Activated CD4-positive, alpha-beta T cell treated with anti-CD3 and anti-CD28 coated beads, Interleukin-2, Interleukin-6, amounts not matched to agents 100 ng/mL and 50 ng/mL, durations not matched to agents 16 hours and 8 hours (primary cell): Measurements from ENCODE around the gene DCANP1.

ENCODE experiments used
- DNase-seq: peaks from one replicate; pipeline ENCODE4 v3.0.0-alpha.2; 2020

DCANP1 gene

DNA sequence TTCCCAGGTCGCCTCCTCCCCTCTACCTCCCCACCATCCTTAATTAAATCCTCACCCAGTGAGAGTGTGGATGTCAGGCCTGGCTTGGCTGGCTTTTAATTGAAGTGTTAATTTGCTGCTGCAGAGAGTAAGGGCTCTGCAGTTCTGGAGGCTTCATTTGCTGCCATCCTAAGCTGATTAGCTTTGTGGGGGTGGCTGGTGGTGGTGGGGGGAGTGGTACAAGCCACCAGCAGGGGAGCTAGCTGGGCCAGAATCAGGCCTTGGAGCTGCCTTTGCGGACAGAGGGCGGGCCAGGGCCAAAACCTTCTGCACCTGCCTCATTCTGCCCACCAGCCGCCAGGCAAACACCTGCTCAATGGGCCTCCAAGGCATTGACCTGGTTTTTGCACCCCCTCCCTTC is 31.8 kb upstream of the DCANP1 start:
- DNase-seq: no peak

DNA sequence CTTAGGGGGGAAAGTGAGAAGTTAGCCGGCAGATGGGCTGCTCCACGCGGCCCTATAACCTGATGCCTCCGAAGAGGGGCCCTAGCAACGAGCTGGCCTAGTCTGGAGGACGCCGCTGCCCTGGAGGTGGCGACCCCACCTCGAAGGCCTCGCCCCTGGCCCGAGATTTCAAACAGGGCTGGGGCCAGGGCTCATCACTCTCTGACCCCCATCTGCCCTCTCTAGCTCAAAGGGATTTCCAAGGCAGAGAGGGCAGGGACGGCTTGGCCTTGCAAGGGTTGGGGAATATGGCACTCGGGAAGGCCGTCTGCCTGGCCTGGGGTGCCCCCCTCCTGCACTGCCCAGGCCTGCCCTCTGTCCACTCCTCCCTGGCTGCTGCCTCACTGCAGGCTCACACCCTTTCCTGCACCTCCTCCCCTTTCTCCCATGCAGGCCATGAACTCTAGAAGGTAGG is 30.5 kb upstream of the DCANP1 start:
- no peak for DNase-seq

DNA sequence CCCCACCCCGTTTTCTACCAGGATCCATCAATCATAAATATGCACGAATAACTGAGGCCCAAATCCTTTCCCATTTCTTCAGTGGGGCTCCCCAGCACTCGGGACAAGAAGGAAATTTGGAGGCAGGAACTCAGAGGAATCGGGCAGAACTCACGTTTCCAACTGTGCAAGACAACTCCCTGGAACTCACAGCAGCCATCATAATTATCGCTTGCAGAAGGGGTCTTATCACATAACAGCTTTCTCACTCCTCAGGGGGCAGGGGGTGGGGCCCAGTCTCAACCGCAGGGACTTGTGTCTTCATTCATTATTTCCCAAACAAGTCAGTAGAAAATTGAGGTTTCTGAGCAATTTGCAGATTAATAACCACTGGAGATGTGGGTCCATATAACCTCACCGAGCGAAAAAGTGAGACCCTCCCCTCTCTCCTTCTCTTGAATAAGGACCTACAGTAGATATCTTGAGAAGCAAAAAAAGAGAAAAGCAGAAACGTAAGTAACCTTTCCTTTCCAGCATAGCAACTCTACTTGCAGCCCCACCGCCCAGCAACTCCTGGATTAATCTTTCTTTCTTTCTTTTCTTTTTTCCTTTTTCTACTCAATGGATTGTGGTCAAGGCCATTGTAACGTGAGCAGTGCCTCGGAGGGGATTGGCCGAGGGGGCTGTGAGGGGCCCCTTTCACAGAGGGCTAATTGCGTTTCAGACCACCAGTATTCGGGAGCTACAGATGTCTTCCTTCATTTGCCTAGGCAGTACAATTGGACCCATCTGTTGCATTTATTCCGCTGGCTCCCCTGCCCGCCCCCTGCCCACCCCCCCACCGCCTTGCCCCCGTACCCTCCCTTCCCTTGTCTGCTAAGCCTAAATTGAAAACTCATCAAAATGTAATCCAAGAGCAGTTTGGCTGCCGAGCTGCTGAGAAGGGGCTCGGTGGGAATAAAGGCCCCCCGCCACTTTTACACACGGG is 29.8 kb upstream of the DCANP1 start:
- DNase-seq: no peak

DNA sequence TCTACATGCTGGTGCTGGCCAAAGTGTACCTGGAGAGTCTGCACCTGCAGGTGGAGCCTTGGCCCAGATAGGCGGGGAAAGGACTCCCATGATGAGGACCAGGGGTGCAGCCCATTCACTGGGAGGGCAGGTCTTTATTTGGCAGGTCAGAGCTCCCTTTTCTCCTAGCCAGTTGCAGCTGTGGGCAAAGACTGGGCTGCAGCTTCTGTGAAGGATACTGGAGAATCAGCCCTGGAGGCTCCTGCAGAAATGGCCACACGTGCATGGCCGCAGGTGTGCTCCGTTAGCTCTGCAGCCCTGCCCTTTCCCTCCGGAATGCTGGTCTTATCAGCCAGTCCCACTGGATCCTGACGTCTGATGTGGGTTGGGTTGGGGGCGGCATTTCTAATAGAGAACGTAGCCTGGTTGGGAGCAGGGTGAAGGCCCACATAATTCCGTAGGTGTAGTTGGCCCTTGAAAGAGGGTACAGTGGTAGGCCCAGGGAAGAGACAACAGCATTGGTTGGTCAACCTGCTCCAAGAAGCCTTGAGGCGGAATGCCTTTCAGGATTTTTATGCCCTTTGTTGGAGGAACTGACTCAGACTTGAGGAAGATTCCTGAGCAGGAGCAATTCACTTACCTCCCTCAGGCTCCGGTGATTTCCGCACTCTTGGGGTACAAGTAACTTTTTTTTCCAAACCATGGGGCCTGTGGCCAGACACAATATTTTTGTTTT is 27.0 kb upstream of the DCANP1 start:
- DNase-seq: no peak

DNA sequence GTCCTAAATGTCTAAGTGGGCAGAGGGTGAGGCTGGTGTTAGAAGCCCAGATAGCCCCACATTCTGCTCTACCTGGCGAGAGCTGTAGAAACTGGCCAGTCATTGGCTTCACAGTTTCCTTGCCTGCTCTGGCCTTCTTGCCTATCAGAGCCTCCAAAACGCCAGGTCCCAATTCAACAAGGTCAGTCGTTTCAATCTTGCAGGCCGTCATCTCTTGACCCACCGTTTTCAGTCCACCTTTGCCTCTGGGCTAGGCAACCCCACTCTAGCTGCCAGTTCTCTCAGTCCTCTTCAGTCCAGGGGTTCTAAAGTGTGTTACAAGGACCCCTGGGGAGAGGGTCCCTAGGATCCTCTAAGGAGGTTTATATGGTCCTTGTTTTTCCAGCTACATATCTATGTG is 25.0 kb upstream of the DCANP1 start:
- DNase-seq: no peak

DNA sequence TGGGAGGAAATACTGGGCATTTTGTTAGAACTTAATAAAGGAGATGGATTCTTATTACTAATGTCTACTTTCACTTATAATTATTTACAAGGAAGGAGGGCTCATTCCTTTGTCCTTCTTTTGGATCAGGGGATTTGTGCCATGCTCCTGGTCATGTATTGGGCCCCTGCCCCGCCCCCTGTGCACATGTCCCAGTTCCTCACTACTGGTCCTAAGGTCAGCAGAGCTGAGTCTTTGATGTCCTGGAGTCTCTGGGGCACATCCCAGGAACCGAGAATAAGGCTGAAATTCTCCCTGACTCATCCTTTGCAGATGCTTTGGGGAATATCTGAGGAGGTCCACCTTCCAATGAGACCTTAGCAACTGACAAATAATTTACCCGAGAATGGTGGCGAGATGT is 24.6 kb upstream of the DCANP1 start:
- no peak for DNase-seq

DNA sequence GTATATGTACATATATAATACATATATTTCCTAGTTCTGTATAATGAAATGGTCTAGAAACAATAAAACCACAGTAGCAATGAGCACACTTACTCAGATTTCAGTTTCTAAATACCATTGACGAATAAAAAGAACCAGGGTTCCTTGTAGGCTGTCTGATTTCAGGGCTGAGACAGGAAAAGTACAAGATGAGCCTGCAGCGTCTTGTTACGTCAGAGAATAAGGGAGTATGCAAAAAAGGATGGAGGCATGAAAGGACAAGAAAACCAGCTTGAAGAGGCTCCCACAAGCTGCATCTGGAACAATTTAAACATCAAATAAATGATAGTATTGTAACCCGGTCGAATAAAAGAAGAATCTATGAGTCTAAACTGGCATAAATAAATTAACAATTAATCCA is 22.8 kb upstream of the DCANP1 start:
- DNase-seq: no peak

DNA sequence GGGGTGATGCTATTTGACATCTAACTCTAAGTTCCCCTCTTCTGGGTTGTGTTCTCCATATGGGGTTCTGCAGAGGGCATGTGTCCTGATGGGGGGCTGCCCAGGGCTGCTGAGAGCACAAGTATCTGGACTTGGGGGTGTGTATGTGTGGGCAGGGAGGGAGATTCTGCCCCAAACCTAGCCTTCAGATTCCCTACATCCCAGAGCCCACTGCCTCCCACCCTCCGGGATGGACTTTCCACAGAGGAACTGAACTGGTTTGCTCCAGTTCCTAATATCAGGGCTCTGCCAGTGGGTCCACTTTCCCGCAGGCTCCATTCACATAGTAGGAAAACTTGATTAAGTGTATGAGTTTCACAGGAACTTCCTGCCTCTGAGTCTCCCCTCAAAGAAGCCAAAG is 21.4 kb upstream of the DCANP1 start:
- no peak for DNase-seq

DNA sequence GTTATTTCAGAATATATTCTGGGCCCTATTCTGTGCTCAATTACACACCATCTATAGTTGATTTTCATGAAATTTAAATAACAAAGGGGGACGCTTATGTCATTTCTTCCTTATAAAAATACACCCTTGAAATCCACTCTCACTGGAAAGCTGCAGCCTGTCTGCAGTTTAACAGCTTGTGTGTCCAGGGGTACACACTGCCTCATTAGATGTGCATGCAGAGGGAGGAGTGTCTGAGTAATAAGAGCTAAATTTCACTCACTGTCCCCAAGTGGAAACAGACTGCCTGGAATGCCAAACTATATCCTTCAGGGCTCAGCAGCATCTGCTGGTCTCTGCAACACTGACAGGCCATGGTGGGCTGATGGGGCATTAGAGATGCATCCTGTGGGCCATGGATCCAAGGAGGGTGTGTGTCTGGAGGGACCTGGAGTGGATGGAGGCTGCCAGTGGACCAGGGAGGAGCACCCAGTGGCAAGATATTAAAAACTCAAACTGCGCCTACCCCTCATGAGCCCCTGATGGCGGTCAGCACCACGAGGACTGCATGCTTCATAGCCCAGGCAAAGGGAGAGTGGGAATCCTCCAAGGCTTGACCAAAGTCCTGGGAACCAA is 20.8 kb upstream of the DCANP1 start:
- DNase-seq: no peak

DNA sequence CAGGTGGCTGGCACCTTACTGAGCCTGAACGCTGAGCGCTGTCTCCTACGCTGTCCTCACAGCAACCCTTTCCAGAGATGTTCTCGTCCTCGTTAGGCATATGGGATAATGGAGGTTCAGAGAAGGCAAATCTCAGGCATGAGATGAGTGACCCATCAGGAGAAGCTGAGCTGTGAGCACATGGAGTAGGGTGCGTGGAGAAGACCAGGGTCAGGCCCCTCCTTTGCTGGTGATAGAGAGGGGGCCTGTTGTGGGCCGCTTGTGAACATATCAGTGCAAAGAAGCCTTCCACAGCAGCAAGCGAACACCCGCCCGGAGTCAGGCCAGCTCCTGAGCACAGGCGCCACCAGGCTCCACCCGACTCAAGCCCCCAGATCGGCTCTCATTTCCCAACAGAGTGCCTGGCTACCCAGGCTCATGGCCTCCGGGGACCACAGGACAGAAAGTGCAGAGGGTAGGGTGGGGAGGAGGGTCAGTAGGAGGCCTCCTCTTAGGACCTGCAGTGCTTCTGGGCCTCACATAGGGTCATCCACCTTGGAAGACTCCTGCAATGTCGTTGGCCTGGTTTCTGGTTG is 20.0 kb upstream of the DCANP1 start:
- no peak for DNase-seq

DNA sequence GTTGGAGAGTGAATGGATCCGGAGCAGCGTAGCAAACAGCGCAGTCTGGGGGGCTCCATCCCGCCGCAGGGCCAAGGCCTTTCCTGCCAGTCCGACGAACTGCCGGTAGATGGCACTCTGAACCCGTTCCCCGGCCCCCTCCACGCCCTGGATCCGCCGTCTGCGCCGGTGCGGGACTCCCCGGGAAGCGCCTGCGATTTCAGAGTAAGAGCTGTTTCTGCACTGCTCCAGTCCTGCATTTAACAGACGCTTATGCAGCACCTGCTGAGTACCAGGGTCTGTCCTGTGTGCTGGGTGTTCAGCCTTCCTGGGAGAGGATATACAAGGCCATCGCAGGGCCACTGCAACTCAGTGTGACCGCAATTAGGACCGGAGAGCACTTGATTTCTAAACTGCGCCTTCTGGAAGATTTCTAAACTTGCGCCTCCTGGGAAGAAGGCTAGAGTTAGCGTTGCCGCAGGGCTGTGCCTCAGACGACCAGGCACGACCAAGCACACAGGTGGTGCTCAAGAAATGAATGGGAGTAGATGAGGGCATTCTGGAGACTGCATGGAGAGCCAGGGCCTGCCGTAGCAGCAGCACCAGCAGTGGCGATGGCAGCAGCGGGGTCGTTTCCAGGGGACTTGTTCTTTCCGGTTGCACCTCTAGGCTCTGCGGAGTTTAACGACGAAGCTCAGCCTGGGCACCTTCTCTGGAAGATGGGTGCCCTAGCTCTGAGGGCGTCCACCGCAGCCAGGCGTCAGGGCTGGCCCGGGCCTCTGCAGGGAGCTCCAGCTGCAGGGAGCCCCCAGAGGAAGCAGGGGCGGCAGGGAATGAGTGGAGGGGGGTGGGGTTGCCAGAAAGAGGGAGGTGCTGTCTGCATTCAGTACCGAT is 19.3 kb upstream of the DCANP1 start:
- peak; percentile 77 for DNase-seq

DNA sequence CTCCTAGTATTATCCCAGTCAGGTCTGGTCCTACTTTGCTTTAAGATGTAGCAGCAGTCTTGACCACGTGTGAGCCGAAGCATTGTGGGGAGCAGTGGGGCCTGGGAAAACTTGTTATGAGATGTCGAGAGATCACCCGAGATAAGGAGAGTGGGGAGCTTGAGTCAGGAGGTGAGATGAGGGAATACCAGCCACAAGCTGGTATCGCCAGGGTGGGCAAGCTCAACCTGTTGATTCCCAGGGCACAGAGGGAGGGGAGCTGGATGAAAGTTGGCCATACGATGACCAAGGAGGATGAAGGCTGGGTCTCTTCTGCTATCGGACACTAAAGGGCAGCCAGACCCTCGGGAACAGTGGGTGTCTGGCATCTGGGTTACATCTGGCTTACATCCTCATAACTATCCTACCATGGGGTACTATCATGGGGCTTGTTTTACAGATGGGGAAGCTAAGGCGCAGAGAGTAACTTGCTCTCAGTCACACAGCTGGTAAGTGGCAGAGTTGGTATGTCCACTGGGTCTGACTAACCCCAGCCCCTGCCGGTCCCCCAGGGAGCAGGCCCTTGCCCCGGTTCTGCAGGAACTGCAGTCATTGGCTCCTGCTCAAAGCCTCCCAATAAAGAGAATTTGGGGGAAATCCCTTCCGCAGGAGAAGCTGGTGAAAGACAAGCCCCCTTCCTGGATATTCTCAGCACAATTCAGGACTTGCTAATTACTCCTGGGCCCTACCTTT is 18.4 kb upstream of the DCANP1 start:
- DNase-seq: no peak

DNA sequence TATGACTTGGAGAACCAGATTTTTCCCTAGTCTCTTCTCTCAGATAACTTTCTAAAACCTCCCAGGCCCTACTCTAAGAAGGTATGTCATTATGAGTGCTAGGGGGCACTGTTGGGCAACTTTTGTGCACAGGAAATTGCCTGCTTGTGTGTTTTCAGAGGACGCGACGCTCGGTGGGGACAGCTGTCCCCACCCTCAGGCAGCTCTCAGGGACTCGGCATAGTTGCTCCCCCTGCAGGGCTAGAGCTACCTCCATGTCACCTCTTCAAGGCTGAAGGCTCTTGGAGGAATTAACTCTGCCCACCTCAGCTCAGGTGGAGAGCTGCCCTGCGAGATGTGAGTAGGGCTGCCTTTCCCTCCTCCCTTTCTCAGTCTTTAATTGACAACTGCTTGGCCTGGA is 15.2 kb upstream of the DCANP1 start:
- peak; percentile 71 for DNase-seq

DNA sequence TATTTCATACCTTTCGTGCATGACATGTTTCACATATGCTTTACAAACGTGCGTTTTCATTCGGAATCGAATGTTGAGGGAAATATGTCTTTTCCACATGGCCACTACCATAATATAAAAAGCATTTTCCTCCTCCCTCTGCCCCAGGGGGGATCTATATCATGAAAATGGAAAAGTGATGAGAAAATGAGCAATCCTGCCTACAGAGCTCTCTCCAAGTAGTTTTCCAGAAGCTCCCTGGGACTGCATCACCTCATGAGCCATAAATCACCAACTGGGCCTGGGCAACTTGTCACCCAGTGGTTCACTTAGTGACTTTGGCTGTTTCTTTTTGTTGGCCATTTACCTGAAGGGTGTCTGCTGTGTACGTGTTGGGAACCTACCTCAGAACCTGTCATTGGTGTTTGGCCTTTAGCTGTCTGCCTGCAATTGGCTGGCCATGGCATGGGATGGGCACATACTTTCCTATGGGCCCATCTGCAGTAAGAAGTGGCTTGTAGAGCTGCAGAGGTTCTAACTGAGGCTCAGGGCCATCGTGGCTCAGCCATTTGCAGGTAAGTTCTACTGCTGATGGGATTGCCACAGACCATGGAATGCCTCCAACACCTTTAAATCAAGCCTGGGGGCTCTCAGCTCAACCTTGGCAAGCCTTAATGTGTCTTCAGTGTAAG is 14.5 kb upstream of the DCANP1 start:
- DNase-seq: no peak

DNA sequence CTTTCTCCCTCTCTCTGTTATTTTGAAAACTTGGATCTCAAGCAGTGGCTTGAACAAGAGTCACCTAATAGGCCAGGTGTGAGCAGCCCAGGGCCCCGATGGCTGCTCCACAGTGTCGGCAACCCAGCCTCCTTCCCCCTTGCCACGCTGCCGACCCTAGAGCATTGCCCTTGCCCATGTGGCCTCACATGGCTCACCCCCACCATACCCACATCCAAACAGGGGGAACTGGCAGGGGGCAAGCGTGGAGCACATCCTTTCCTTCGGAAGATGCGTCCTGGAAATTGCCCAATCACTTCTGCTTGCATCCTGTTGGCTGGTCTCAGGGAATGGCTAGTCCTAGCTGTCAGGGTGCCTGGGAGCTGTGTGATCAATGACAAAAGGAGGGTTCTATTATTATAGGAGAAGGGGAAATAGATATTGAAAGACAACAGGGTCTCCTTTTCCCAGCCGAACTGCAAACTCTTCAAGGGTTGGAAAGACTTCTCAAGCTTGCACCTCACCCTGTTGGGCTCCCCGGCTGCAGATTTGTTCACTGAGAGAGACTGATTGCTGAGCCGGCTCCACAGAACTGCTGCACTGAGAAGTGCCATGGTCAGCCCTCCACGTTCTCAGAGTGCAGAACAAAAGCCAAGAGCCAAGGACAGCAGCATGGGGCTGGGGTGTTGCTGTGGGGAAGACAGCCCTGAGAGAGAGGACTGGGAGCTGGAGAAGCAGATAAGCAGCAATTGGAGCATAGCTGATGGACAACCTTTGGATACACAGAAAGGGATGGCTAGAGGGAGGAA is 13.3 kb upstream of the DCANP1 start:
- DNase-seq: no peak

DNA sequence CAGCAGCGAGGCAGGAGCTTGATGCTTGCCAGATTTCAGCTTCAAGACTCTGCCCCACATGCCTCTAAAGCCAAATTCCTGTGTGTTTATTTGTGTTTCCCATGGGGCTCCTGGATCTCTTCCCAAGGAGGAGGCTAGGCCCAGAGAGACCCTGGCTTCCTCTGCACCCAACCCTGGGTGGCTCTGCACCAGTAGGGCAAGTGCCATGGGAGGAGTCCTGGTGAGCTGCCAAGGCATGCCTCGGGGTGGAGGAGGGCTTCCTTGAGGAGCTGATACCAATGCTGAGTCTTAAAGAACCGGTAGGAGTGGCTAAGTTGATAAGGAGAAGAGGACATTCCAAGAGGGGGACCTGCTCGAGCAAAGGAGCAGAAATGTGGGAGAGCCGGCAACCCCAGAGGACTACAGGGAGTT is 11.8 kb upstream of the DCANP1 start:
- no peak for DNase-seq

DNA sequence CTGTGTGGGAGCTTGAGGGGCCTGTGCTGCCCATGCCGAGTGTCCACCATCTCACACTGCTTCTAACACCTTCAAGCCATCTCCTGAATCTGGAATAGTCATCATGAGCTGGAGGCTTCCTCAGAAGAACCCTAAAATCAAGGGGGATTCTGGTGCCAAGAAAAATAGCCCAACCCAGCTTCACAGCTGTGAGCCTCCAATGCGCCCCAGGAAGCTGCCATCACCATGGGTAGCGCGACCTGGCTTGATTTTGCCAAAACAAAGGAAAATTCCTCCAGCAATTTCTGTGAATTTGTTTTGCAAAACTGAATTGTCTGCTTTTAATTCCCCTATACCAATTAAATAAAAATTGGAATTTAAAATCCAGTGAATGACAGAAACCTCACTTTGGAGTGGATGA is 11.2 kb upstream of the DCANP1 start:
- no peak for DNase-seq

DNA sequence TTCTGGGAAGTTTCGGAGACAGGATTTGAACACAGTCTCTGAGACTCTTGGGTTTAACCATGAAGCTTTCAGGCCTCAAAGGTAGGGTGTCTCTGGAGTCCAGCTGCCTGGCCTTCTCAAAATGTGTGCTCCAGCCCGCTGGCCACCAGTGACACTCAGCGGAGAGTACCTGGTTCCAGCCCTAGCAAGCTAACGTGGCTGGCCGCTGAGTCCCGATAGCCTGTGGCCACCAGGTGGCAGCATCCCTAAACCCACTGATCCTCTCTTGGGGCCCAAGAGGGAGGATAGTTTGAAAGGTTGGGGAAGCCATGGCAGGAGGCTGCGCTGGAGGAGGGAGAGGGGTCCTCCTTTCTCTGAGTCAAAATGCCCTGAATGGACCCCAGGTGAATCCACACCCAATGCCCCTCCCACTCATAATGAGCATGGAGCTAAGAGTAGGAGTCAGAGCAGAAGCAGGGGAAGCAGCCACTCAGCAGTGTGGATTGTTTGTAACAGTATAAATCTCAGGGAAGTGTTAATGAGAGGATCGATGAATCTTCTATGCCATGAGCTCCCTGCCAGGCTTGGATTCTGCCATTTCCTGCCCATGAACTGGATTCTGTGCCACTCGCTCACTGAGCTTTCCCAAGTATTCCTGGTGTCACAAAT is 10.4 kb upstream of the DCANP1 start:
- DNase-seq: peak; percentile 64

DNA sequence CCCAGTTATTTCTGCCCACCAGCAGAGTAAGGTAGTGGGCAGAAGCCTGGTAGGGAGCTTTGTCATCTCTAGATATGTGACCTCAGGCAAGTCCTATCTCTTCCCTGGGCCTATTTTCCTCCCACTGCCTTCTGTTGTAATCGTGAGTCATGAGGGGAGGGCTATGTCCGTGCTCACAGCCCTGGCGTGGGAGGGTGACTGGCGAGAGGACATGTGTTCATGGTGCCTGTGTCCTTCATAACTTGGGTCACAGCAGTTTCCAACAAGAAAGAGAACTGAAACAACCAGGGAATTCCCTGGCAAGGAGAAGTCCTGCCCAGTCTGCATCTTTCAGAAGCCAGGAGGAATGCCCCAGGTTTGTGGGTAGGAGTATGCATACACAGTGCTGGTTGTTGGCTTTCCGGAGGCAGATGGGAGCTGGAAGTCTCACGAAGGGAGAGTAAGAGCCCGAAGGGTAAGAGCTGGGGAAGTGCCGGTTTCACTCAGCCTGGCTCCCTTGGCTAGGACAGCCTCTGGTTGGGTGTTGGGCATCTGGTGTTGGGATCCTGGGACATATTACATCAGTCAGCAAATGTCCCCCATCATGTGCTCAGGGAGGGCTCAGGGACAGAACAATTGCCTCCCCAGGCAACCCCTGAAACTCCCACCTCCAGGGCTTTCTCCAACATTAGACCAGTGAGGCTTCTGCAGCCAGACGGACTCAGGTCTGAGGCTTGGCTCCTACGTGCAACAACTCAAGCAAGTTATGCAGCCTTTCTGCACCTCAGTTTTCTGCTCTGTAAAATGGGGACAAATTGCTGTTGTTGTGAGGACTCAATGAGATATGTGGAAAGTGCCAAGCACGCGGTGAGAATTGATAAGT is 9.3 kb upstream of the DCANP1 start:
- no peak for DNase-seq
